HG03432 (cell line): ENCODE data around the gene AGAP3.

ENCODE experiments used
- ATAC-seq: cut with Tn5 transposase; IDR thresholded peaks from one replicate; pipeline ENCODE4 v1.9.1; 2021; ENCODE audit warnings: mild to moderate bottlenecking, moderate library complexity; ENCODE audit not compliant: unreplicated experiment

Gene AGAP3

GRCh38 chr7:151087245-151088018 lies 1.2 kb downstream of the AGAP3 start:
- peak; percentile 28 for ATAC-seq

- no peak for ATAC-seq
Measured at GRCh38 chr7:151088019-151088855, 2.0 kb downstream of the AGAP3 start.

GRCh38 chr7:151088856-151089699 lies 2.8 kb downstream of the AGAP3 start:
- ATAC-seq: no peak

- ATAC-seq: no peak
Measured at GRCh38 chr7:151089893-151090730, 3.8 kb downstream of the AGAP3 start.

- ATAC-seq: no peak
Measured at GRCh38 chr7:151091003-151091402, 4.7 kb downstream of the AGAP3 start.

- ATAC-seq: no peak
Measured at GRCh38 chr7:151091431-151091830, 5.2 kb downstream of the AGAP3 start.

- ATAC-seq: no peak
Measured at GRCh38 chr7:151091988-151092387, 5.7 kb downstream of the AGAP3 start.

GRCh38 chr7:151093748-151094147 lies 7.5 kb downstream of the AGAP3 start:
- ATAC-seq: no peak

- ATAC-seq: no peak
Measured at GRCh38 chr7:151094675-151095074, 8.4 kb downstream of the AGAP3 start.

GRCh38 chr7:151095123-151095797 lies 9.0 kb downstream of the AGAP3 start:
- ATAC-seq: no peak

- no peak for ATAC-seq
Measured at GRCh38 chr7:151095828-151096475, 9.7 kb downstream of the AGAP3 start.

GRCh38 chr7:151099486-151100211 lies 13.4 kb downstream of the AGAP3 start:
- ATAC-seq: no peak

- ATAC-seq: no peak
Measured at GRCh38 chr7:151100921-151101320, 14.6 kb downstream of the AGAP3 start.

- no peak for ATAC-seq
Measured at GRCh38 chr7:151101621-151102396, 15.5 kb downstream of the AGAP3 start.

GRCh38 chr7:151102991-151103390 lies 16.7 kb downstream of the AGAP3 start:
- no peak for ATAC-seq

GRCh38 chr7:151103973-151104372 lies 17.7 kb downstream of the AGAP3 start:
- no peak for ATAC-seq

GRCh38 chr7:151104411-151105235 lies 18.3 kb downstream of the AGAP3 start:
- no peak for ATAC-seq
